HAP-1 (cell line): ENCODE data around the gene INO80.

Source experiments
- DNase-seq, 2 experiments: peaks; one replicate each; pipeline ENCODE4 v3.0.0-alpha.2; 2016 to 2020; ENCODE audit warnings: low spot score in 2 of 2
- H3K27me3 ChIP-seq: fragments of 250-450 bp; sonication (Bioruptor Pico); 2 replicates; pipeline ENCODE4 v1.5.1; 2020; ENCODE audit warnings: low read depth, mild to moderate bottlenecking, moderate library complexity
- H3K36me3 ChIP-seq: fragments of 250-450 bp; sonication (Bioruptor Pico); replicated peaks from 2 replicates; pipeline ENCODE4 v1.5.1; 2020; ENCODE audit warnings: mild to moderate bottlenecking
- H3K4me1 ChIP-seq: fragments of 250-450 bp; sonication (Bioruptor Pico); 2 replicates; pipeline ENCODE4 v1.5.1; 2020; ENCODE audit warnings: mild to moderate bottlenecking
- H3K4me3 ChIP-seq: fragments of 250-450 bp; sonication (Bioruptor Pico); 2 replicates; pipeline ENCODE4 v1.5.1; 2020; ENCODE audit warnings: mild to moderate bottlenecking, moderate library complexity
- H3K9me3 ChIP-seq: fragments of 250-450 bp; sonication (Bioruptor Pico); 2 replicates; pipeline ENCODE4 v1.5.1; 2020; ENCODE audit warnings: mild to moderate bottlenecking, moderate library complexity
- in situ Hi-C: fragments of 300-500 bp; cut with MboI; formaldehyde crosslinking; loops from 3 replicates; pipeline ENCODE4 v1.14.3; 2020; ENCODE audit warnings: low sequenced_read_pairs, inconsistent platforms, mixed read lengths

The INO80 gene

GRCh38 chr15:41020829-41021228 is 95.3 kb downstream of the INO80 start:
- in situ Hi-C loops = loop anchor here (10.0 kb wide), 1 partner anchor 116 kb away; no protein-coding TSS in a partner anchor
- peaks cover 45% of the 10 kb centered on the region for H3K36me3 ChIP-seq
- H3K4me3 ChIP-seq = no peak overlapping the region
- H3K9me3 ChIP-seq = no peaks in the 10 kb centered on the region
- no peak for DNase-seq
- H3K27me3 ChIP-seq = no peaks in the 10 kb centered on the region
- no peaks in the 10 kb centered on the region for H3K4me1 ChIP-seq

- no peaks in the 10 kb centered on the region for H3K27me3 ChIP-seq
- DNase-seq = no peak
- no peaks in the 10 kb centered on the region for H3K9me3 ChIP-seq
- H3K4me3 ChIP-seq = no peak overlapping the region
- H3K4me1 ChIP-seq = no peaks in the 10 kb centered on the region
- in situ Hi-C loops = loop anchor here (10.0 kb wide), 1 partner anchor 116 kb away; no protein-coding TSS in a partner anchor
- H3K36me3 ChIP-seq = peaks cover 42% of the 10 kb centered on the region
Measured at GRCh38 chr15:41020311-41020710, 95.8 kb downstream of the INO80 start.

- no peaks in the 10 kb centered on the region for H3K9me3 ChIP-seq
- H3K27me3 ChIP-seq = no peaks in the 10 kb centered on the region
- in situ Hi-C loops = no loop called here
- H3K36me3 ChIP-seq = peaks cover 46% of the 10 kb centered on the region
- H3K4me3 ChIP-seq = no peak overlapping the region
- no peak for DNase-seq
- no peaks in the 10 kb centered on the region for H3K4me1 ChIP-seq
Measured at GRCh38 chr15:41019174-41019573, 96.9 kb downstream of the INO80 start.

GRCh38 chr15:41018534-41018933 is 97.5 kb downstream of the INO80 start:
- no peaks in the 10 kb centered on the region for H3K4me1 ChIP-seq
- DNase-seq = no peak
- no peaks in the 10 kb centered on the region for H3K9me3 ChIP-seq
- H3K36me3 ChIP-seq = peaks cover 49% of the 10 kb centered on the region
- in situ Hi-C loops = no loop called here
- H3K4me3 ChIP-seq = no peak overlapping the region
- no peaks in the 10 kb centered on the region for H3K27me3 ChIP-seq

- no peak overlapping the region for H3K4me3 ChIP-seq
- H3K36me3 ChIP-seq = peaks cover 55% of the 10 kb centered on the region
- no peaks in the 10 kb centered on the region for H3K27me3 ChIP-seq
- H3K4me1 ChIP-seq = no peaks in the 10 kb centered on the region
- no peaks in the 10 kb centered on the region for H3K9me3 ChIP-seq
- DNase-seq = no peak
- in situ Hi-C loops = no loop called here
Measured at GRCh38 chr15:41017066-41017735, 98.9 kb downstream of the INO80 start.

GRCh38 chr15:41013691-41014414 is 102.2 kb downstream of the INO80 start:
- no peaks in the 10 kb centered on the region for H3K27me3 ChIP-seq
- no peak for DNase-seq
- H3K4me1 ChIP-seq = no peaks in the 10 kb centered on the region
- in situ Hi-C loops = no loop called here
- no peaks in the 10 kb centered on the region for H3K9me3 ChIP-seq
- peaks cover 45% of the 10 kb centered on the region for H3K36me3 ChIP-seq
- no peak overlapping the region for H3K4me3 ChIP-seq

- peaks cover 38% of the 10 kb centered on the region for H3K36me3 ChIP-seq
- H3K4me3 ChIP-seq = no peak overlapping the region
- H3K4me1 ChIP-seq = no peaks in the 10 kb centered on the region
- H3K9me3 ChIP-seq = no peaks in the 10 kb centered on the region
- in situ Hi-C loops = no loop called here
- no peaks in the 10 kb centered on the region for H3K27me3 ChIP-seq
- no peak for DNase-seq
Measured at GRCh38 chr15:41011055-41011815, 104.8 kb downstream of the INO80 start.

GRCh38 chr15:41010345-41010744 is 105.7 kb downstream of the INO80 start:
- in situ Hi-C loops = no loop called here
- Histone ChIP-seq H3K27me3 (no peaks in the 10 kb centered on the region), H3K9me3 (no peaks in the 10 kb centered on the region), H3K4me1 (no peaks in the 10 kb centered on the region), H3K36me3 (peaks cover 36% of the 10 kb centered on the region), H3K4me3 (no peak overlapping the region)
- no peak for DNase-seq

GRCh38 chr15:41006479-41006878 is 109.6 kb downstream of the INO80 start:
- H3K27me3 ChIP-seq = no peaks in the 10 kb centered on the region
- in situ Hi-C loops = no loop called here
- DNase-seq = no peak
- H3K4me1 ChIP-seq = peaks cover 5% of the 10 kb centered on the region
- no peaks in the 10 kb centered on the region for H3K9me3 ChIP-seq
- H3K36me3 ChIP-seq = peaks cover 31% of the 10 kb centered on the region
- H3K4me3 ChIP-seq = no peak overlapping the region

GRCh38 chr15:41004490-41004889 is 111.6 kb downstream of the INO80 start:
- H3K4me3 ChIP-seq = no peak overlapping the region
- no peaks in the 10 kb centered on the region for H3K9me3 ChIP-seq
- no peak for DNase-seq
- peaks cover 31% of the 10 kb centered on the region for H3K36me3 ChIP-seq
- in situ Hi-C loops = no loop called here
- peaks cover 7% of the 10 kb centered on the region for H3K4me1 ChIP-seq
- H3K27me3 ChIP-seq = no peaks in the 10 kb centered on the region

GRCh38 chr15:41001524-41002214 is 114.4 kb downstream of the INO80 start:
- H3K4me3 ChIP-seq = no peak overlapping the region
- H3K9me3 ChIP-seq = no peaks in the 10 kb centered on the region
- in situ Hi-C loops = no loop called here
- H3K27me3 ChIP-seq = no peaks in the 10 kb centered on the region
- no peak for DNase-seq
- peaks cover 7% of the 10 kb centered on the region for H3K4me1 ChIP-seq
- peaks cover 33% of the 10 kb centered on the region for H3K36me3 ChIP-seq

GRCh38 chr15:40999190-40999589 is 116.9 kb downstream of the INO80 start:
- Histone ChIP-seq H3K4me3 (no peak overlapping the region), H3K4me1 (peaks cover 7% of the 10 kb centered on the region), H3K27me3 (no peaks in the 10 kb centered on the region), H3K36me3 (peaks cover 28% of the 10 kb centered on the region), H3K9me3 (no peaks in the 10 kb centered on the region)
- no peak for DNase-seq
- in situ Hi-C loops = no loop called here

GRCh38 chr15:40995656-40996055 is 120.4 kb downstream of the INO80 start:
- peaks cover 28% of the 10 kb centered on the region for H3K36me3 ChIP-seq

More at GRCh38 chr15:40995656-40996055, 120.4 kb downstream of the INO80 start:
- Histone ChIP-seq H3K4me3 (no peak overlapping the region), H3K27me3 (no peaks in the 10 kb centered on the region), H3K4me1 (peaks cover 25% of the 10 kb centered on the region), H3K9me3 (no peaks in the 10 kb centered on the region)
- DNase-seq = no peak
- in situ Hi-C loops = no loop called here
